GM12873 (cell line): ENCODE measurements around the gene METTL14.

Experiments
- TF ChIP-seq, protein P1 (sequence below): IDR thresholded peaks from 2 replicates; pipeline ENCODE4 v1.5.1; 2012; ENCODE audit warnings: low read depth, mild to moderate bottlenecking, moderate library complexity, low read length, control low read depth; ENCODE audit not compliant: insufficient read depth; ENCODE audit errors: missing control alignments

The METTL14 gene

DNA sequence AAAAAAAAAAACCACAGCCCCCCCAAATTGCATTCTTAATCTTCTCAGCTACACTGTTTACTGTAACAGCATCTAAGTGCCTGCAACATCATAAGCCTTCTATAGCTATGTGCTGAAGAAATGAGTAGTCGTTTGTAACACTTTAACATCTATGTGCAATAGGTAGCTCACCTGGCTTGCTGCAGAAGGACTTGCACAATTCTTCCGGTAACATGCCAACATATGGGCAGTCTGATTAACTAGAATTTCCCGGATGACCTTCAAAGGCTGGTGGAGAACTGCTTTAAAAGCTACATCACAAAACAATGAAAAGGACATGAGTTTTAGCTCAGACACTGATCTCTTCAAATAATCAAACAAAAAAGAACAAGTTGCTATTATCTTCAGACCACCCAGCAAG, 52.9 kb downstream of the METTL14 start:
- TF ChIP-seq, protein P1, sequence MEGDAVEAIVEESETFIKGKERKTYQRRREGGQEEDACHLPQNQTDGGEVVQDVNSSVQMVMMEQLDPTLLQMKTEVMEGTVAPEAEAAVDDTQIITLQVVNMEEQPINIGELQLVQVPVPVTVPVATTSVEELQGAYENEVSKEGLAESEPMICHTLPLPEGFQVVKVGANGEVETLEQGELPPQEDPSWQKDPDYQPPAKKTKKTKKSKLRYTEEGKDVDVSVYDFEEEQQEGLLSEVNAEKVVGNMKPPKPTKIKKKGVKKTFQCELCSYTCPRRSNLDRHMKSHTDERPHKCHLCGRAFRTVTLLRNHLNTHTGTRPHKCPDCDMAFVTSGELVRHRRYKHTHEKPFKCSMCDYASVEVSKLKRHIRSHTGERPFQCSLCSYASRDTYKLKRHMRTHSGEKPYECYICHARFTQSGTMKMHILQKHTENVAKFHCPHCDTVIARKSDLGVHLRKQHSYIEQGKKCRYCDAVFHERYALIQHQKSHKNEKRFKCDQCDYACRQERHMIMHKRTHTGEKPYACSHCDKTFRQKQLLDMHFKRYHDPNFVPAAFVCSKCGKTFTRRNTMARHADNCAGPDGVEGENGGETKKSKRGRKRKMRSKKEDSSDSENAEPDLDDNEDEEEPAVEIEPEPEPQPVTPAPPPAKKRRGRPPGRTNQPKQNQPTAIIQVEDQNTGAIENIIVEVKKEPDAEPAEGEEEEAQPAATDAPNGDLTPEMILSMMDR: no peak

DNA sequence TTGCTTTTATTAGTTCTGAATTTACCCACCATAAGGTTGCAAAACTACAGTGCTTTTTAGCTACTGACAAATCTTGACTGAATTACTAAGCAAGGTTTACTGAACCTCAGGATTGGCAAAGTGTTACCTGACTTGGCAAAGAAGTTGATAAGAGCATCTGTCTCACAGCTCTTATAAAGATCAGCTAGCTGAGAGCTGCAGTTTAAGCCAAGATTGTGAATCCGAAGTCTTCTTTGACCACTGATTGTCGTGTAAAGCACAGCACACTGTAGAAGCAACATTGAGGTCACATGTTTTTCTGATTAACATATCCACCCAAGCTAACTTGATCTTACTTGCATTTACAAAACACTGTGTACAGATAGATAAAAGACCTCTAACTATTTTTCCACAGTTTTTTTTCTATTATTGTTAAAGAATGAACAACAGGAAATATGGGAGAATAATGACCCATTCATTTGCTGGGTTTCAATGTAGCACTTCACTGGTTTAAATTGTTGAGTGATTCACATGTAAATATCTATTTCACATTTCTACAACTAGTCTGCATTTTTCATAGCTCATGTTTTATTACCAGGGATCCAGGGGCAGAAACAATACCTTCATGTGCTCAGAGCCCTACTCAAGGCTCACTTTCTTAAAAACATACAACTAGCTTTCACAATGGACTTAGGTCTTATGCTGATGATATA, 54.0 kb downstream of the METTL14 start:
- TF ChIP-seq, protein P1: no peak

DNA sequence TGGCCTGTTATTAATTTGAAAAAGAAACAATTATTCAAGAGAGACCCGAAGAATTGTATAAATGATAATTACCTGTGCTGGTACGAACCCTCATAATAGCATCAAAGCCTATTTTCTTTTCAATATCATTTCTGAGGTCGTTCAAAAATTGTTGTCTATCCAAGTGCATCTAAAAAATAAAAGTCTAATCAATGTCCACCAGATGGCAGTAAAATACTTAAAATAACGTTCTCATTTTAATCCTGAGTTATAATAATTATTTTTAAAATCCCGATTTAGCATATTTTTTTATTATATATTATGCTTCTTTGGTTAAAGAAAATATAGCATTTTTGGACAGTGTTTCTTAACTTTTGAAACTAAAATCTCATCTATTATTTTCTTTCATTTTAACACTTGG, 55.7 kb downstream of the METTL14 start:
- TF ChIP-seq, protein P1: no peak

DNA sequence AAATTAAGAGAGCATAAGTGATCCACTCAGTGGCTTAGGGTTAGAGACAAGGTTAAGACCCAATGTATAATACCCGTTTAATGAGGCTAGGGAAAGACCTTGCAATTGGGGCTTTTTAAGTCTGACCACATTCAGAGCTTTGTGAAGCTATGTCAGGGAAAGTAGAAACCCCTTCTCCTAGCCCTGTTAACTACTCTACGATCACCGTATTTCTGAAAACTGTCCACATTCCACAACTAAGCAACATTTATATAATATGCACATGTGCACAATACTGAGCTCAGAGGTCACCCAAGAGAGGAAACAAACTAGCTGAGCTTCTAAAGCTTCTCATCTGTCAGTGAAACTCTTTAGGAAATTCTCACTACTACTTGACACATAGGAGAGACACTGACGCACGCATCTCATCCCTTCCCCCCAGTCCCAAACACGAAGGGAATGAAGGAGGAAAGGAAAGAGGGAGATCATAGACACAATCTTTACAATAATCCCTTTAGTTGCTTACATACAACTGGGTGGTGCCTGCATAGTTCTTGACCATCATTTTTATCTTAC, 56.2 kb downstream of the METTL14 start:
- TF ChIP-seq, protein P1: no peak

DNA sequence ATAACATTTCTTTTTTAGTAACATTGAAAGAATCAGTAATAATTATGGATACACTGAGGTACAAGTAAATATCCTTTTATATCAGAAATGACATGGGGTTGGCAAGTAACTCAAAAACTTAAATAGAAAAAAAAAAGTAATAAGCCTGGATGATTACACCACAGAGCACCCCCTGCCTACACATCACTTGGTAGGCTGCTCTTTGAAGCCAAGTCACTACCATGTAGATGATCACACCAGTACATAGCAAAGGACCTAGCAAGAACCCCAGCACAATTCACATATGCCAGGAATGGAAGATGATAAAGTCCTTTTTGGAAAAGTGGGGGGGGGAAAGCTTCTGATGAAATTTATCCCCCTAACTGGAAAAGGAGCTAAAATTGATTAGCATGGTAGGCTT, 56.9 kb downstream of the METTL14 start:
- TF ChIP-seq, protein P1: no peak

DNA sequence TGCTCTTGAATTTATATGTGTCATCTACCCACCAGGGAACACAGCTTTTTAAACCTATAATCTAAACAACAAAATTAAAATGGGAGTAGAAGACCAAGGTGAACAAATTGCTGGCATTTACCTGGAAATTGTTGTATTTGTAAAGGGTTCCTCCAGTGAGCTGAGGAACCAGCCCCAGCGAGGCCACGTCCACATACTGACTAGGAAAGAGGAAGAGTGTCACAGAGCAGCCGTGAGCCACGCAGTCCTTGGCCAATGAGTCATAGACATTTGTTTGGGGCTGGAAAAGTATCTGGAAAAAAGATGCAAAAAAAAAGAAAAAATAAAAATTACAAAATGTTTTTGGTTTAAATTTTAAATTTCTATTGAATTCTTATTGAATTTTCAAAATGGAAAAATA, 58.7 kb downstream of the METTL14 start:
- TF ChIP-seq, protein P1: no peak

DNA sequence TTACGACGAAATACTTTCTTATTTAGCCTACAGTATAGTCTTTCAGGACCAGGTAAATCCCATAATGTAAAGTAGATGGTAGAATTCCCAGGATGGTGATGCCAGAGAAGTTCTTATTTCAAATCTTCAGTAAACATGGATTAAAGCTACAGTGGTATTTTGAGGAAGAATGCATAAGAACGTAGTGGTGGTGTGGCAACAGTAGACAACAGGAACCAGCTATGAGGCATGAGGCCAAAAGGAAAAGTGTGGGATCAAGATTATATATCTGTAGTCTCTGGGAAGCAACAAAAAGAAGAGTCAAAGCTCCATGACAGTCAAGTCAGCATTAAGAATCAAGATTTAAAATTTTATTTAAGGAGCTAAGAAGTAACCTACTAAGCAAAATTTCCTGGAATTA, 60.2 kb downstream of the METTL14 start:
- TF ChIP-seq, protein P1: no peak
